ENCODE measurements around the gene HTRA1.

HTRA1 gene

GRCh38 chr10:122544493-122544892 lies 83.1 kb downstream of the HTRA1 start:
- H3K4me3 ChIP-seq (replicated peaks; ENCODE audit: low read depth, low read length) = no peak overlapping the region
- no peak for DNase-seq (ENCODE audit: low read depth)
- no peak for TF ChIP-seq CTCF (IDR thresholded peaks at IDR 0.05; ENCODE audit: low read length, missing control alignments)

- no peak for DNase-seq (ENCODE audit: low read depth)
- H3K4me3 ChIP-seq (replicated peaks; ENCODE audit: low read depth, low read length) = no peak overlapping the region
- TF ChIP-seq CTCF (IDR thresholded peaks at IDR 0.05; ENCODE audit: low read length, missing control alignments) = no peak
These were observed 84.9 kb downstream of the HTRA1 start for GRCh38 chr10:122546242-122546641.

- no peak overlapping the region for H3K4me3 ChIP-seq (replicated peaks; ENCODE audit: low read depth, low read length)
- no peak for DNase-seq (ENCODE audit: low read depth)
- TF ChIP-seq CTCF (IDR thresholded peaks at IDR 0.05; ENCODE audit: low read length, missing control alignments) = no peak
These were observed 87.2 kb downstream of the HTRA1 start for GRCh38 chr10:122548407-122549085.

GRCh38 chr10:122549636-122550035 lies 88.3 kb downstream of the HTRA1 start:
- no peak for DNase-seq (ENCODE audit: low read depth)

GRCh38 chr10:122550427-122550826 lies 89.1 kb downstream of the HTRA1 start:
- DNase-seq (ENCODE audit: low read depth) = no peak
- TF ChIP-seq CTCF (IDR thresholded peaks at IDR 0.05; ENCODE audit: low read length, missing control alignments) = no peak
- H3K4me3 ChIP-seq (replicated peaks; ENCODE audit: low read depth, low read length) = no peak overlapping the region

More at GRCh38 chr10:122549636-122550035, 88.3 kb downstream of the HTRA1 start:
- no peak overlapping the region for H3K4me3 ChIP-seq (replicated peaks; ENCODE audit: low read depth, low read length)
- no peak for TF ChIP-seq CTCF (IDR thresholded peaks at IDR 0.05; ENCODE audit: low read length, missing control alignments)

GRCh38 chr10:122550983-122551382 lies 89.6 kb downstream of the HTRA1 start:
- no peak overlapping the region for H3K4me3 ChIP-seq (replicated peaks; ENCODE audit: low read depth, low read length)
- no peak for DNase-seq (ENCODE audit: low read depth)
- no peak for TF ChIP-seq CTCF (IDR thresholded peaks at IDR 0.05; ENCODE audit: low read length, missing control alignments)

GRCh38 chr10:122551450-122551849 lies 90.1 kb downstream of the HTRA1 start:
- no peak overlapping the region for H3K4me3 ChIP-seq (replicated peaks; ENCODE audit: low read depth, low read length)
- DNase-seq (ENCODE audit: low read depth) = no peak
- TF ChIP-seq CTCF (IDR thresholded peaks at IDR 0.05; ENCODE audit: low read length, missing control alignments) = no peak
